ENCODE data around the gene PPFIA3.
"Not testable (repeated sequence)": the region's sequence is repeated elsewhere in the genome, so short reads cannot be mapped to it uniquely, and the experiment has no call there.

Gene PPFIA3

DNA sequence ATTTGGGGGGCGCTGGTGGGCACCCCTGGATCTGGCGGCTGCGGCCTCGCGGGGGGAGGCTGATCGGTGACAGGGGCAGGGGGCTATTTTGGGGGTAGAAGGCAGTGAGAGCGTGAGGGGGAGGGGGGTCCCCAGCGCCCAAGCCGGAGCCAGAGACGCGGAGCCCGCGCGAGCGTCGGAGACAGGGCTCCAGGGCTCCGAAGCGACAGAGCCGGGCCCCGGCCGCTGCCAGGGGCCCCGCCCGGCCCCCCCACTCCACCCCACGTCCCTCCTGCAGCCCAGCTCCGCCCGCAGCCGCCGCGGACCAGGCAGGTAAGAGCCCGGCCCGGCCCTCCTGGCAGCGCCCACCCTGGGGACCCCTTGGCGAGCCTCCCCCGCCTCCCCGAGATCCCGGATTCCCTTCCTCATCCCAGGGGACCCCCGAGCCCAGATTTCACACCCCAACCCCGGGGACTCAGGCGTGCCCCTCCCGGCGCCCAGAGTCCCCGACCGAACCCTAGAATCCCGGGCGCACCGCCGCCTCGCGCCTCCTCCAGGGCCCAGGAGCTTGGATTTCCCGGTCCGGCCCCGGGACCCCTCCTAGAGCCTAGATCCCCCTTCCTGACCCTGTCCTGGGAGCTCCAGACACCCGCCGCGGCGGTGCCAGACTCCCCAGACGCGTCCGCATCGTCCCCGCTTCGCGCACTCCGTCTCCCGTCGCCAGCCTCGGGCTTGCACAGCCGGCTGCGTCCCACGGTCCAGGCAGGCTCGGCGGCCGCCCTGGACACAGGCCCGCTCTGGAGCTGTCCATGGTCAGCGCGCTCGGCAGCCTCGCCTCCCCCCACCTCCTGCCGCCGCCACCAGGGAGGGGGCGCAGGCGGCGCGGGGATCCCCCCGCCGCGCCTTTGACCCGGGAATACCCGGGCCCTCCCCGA is at the start of gene PPFIA3:
Gene PPFIA3, plus strand, starts transcription at position 134 of the 914 bp plus-strand sequence. CDS start 8,330 bp downstream, outside the sequence.
- H3K27ac Mint-ChIP-seq = peak within 1 kb of the TSS; percentile 87
- H3K36me3 Mint-ChIP-seq (ENCODE audit: low read depth) = no peaks in the 10 kb centered on the region
- H3K4me3 Mint-ChIP-seq = peak within 1 kb of the TSS; percentile 84
- H3K27me3 Mint-ChIP-seq (ENCODE audit: low read depth) = peaks cover 20% of the 10 kb centered on the region
- peaks cover 20% of the 10 kb centered on the region for H3K4me1 Mint-ChIP-seq (ENCODE audit: low read depth)
- H3K9me3 Mint-ChIP-seq = no peaks in the 10 kb centered on the region

- no peak overlapping the region for H3K4me3 Mint-ChIP-seq
- H3K4me1 Mint-ChIP-seq (ENCODE audit: low read depth) = peaks cover 2% of the 10 kb centered on the region
- no peaks in the 10 kb centered on the region for H3K9me3 Mint-ChIP-seq
- H3K27ac Mint-ChIP-seq = no peak overlapping the region
- peaks cover 77% of the 10 kb centered on the region for H3K27me3 Mint-ChIP-seq (ENCODE audit: low read depth)
- peaks cover 1% of the 10 kb centered on the region for H3K36me3 Mint-ChIP-seq (ENCODE audit: low read depth)
These were observed 48.9 kb upstream of the PPFIA3 start for GRCh38 chr19:49070416-49070815.

GRCh38 chr19:49071860-49072547 is 47.3 kb upstream of the PPFIA3 start:
- Mint-ChIP-seq H3K36me3 (ENCODE audit: low read depth) (peaks cover 1% of the 10 kb centered on the region), H3K27ac (no peak overlapping the region), H3K4me1 (ENCODE audit: low read depth) (peaks cover 2% of the 10 kb centered on the region), H3K27me3 (ENCODE audit: low read depth) (peaks cover 62% of the 10 kb centered on the region), H3K9me3 (no peaks in the 10 kb centered on the region), H3K4me3 (no peak overlapping the region)

DNA sequence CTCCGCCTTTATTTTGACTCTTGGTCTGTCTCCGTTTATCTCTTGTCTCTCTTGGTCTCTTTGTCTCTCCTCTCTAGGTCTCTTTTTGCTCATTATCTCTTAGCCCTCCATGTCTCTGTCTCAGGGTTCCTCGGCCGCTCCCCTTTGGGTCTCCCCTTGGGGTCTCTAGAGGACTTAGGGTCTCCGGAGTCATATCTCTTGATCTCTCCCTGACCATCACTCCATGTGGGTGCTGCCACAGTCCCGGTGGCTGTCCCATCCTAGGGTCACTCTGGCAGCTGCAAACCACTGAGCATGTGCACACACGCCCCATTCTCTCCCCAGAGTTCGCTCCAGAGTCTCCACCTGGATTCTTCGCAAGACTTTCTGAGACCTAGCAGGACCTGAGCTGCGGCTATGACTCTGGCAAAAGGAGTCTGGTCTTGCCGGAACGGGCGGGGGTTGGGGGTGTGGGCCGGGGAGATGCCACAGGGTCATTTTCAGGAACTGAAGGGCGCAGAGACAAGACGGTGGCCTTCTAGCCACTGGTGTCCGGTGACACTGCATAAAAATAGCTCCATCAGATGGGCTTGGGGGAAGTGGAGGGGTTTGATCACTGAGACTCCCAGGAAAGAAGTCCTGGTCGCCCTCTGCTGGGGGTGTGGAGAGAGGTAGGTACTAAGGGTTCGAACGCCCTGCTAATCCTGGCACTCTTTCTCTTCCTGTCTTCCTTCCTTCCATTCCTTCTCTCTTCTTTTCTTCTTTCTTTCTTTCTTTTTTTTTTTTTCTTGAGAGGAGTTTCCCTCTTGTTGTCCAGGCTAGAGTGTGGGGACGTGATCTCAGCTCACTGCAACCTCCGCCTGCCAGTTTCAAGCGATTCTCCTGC is 45.6 kb upstream of the PPFIA3 start:
- Mint-ChIP-seq H3K4me3 (peak overlapping the region; percentile 71), H3K27me3 (ENCODE audit: low read depth) (peaks cover 48% of the 10 kb centered on the region), H3K27ac (no peak overlapping the region), H3K9me3 (no peaks in the 10 kb centered on the region), H3K36me3 (ENCODE audit: low read depth) (peaks cover 1% of the 10 kb centered on the region), H3K4me1 (ENCODE audit: low read depth) (peaks cover 2% of the 10 kb centered on the region)

DNA sequence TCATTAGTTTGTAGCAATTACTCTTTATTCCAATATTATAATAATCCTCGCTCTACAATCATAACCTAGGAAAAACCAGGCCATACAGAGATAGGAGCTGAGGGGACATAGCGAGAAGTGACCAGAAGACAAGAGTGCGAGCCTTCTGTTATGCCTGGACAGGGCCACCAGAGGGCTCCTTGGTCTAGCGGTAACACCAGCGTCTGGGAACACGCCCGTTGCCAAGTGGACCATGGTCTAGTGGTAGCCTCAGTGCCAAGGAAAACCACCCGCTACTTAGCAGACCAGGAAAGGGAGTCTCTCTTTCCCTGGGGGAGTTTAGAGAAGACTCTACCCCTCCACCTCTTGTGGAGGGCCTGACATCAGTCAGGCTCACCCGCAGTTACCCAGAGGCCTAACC is 44.5 kb upstream of the PPFIA3 start:
- H3K4me3 Mint-ChIP-seq; H3K4me1 Mint-ChIP-seq (ENCODE audit: low read depth); H3K27ac Mint-ChIP-seq; H3K36me3 Mint-ChIP-seq (ENCODE audit: low read depth); H3K9me3 Mint-ChIP-seq: not testable (repeated sequence)
- peaks cover 37% of the 10 kb centered on the region for H3K27me3 Mint-ChIP-seq (ENCODE audit: low read depth)

- no peaks in the 10 kb centered on the region for H3K36me3 Mint-ChIP-seq (ENCODE audit: low read depth)
- peaks cover 8% of the 10 kb centered on the region for H3K4me1 Mint-ChIP-seq (ENCODE audit: low read depth)
- no peak overlapping the region for H3K4me3 Mint-ChIP-seq
- no peak overlapping the region for H3K27ac Mint-ChIP-seq
- H3K9me3 Mint-ChIP-seq = no peaks in the 10 kb centered on the region
- H3K27me3 Mint-ChIP-seq (ENCODE audit: low read depth) = peaks cover 5% of the 10 kb centered on the region
These were observed 39.0 kb upstream of the PPFIA3 start for GRCh38 chr19:49080392-49080791.

DNA sequence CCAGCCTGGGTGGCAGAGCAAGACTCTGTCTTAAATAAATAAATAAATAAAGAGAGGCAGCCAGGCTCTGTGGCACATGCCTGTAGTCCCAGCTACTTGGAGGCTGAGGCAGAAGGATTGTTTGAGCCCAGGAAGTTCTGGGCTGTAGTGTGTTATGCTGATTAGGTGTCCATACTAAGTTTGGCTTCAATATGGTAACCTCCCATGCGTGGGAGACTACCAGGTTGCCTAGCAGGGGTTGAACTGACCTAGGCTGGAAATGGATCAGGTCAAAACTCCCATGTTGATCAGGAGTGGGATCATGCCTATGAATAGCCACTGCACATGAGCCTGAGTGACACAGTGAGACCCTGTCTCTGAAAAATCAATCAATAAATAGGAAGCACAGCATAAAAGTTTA is 38.1 kb upstream of the PPFIA3 start:
- peaks cover 4% of the 10 kb centered on the region for H3K36me3 Mint-ChIP-seq (ENCODE audit: low read depth)
- H3K27me3 Mint-ChIP-seq (ENCODE audit: low read depth) = peaks cover 5% of the 10 kb centered on the region
- H3K4me1 Mint-ChIP-seq (ENCODE audit: low read depth) = peaks cover 9% of the 10 kb centered on the region
- H3K4me3 Mint-ChIP-seq = no peak overlapping the region
- no peaks in the 10 kb centered on the region for H3K9me3 Mint-ChIP-seq
- no peak overlapping the region for H3K27ac Mint-ChIP-seq

- H3K9me3 Mint-ChIP-seq = no peaks in the 10 kb centered on the region
- peak overlapping the region; percentile 87 for H3K27ac Mint-ChIP-seq
- H3K4me3 Mint-ChIP-seq = peak overlapping the region; percentile 98
- peaks cover 5% of the 10 kb centered on the region for H3K27me3 Mint-ChIP-seq (ENCODE audit: low read depth)
- peaks cover 14% of the 10 kb centered on the region for H3K36me3 Mint-ChIP-seq (ENCODE audit: low read depth)
- H3K4me1 Mint-ChIP-seq (ENCODE audit: low read depth) = peaks cover 23% of the 10 kb centered on the region
These were observed 34.9 kb upstream of the PPFIA3 start for GRCh38 chr19:49084206-49085019.

DNA sequence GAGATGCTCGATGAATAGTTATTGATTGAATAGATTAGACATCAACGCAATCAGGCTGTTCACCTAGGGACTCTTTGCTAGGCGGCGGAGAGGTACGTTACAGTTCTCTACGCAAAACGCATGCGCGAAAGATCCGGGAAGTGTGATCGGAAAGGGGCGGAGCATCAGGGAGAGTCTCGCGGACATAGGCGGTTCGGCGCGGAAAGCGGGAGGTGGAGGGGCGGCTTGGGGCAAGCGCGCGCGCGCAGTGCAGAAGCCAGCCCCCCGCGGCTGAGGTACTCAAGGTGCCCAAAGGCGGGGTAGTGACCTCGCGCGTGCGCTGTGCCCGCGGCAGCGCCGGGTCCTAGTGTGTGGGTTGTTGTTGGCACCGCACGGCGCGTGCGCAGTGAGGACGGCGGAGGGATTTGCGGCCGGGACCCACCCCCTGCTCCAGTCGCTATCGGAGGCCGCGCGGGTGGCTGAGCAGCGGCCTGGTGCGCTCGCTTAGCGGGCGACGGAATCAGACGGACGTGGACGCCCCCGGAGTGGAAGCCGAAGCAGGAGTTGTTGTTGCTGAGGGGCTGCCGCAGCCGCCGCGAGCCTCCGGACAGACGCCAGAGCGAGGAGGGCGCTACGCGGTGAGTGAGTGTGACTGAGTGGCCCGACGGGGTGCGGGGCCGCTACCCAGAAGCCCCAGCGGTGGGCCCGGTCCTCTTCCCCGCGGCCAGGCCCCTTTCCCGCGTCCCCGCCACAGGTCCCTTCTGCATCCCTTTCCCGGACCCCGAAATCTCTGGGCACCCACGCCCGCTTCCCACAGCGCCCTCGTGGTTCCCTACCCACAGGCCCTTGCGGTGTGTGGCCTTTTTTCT is 34.1 kb upstream of the PPFIA3 start, which contains the start of gene SNRNP70:
Gene SNRNP70, plus strand, starts transcription at position 432 of the 848 bp plus-strand sequence. CDS start 964 bp downstream, outside the sequence.
- Mint-ChIP-seq H3K9me3 (no peaks in the 10 kb centered on the region), H3K4me3 (peak within 1 kb of the TSS; percentile 98), H3K27me3 (ENCODE audit: low read depth) (peaks cover 2% of the 10 kb centered on the region), H3K36me3 (ENCODE audit: low read depth) (peaks cover 16% of the 10 kb centered on the region), H3K4me1 (ENCODE audit: low read depth) (peaks cover 23% of the 10 kb centered on the region), H3K27ac (peak within 1 kb of the TSS; percentile 87)

DNA sequence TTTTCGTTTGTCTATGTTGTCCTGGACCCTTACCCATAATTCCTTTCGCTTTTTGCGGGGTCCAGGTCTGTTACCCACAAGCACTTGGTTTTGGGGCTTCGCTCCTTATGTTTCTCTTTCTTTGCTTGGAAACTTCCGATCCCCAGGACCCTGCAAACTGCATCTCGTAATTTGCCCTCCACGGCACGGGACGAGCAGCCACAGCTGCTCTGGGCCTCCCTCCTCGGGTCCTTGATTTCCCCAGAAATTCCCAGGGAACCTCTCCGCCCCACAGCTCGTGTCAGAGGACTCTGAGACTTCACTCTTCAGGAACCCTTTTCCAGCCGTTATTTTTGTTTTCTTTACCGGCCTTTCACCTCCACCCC is 33.5 kb upstream of the PPFIA3 start:
- H3K27me3 Mint-ChIP-seq (ENCODE audit: low read depth) = no peaks in the 10 kb centered on the region
- H3K4me1 Mint-ChIP-seq (ENCODE audit: low read depth) = peaks cover 27% of the 10 kb centered on the region
- no peaks in the 10 kb centered on the region for H3K9me3 Mint-ChIP-seq
- peak overlapping the region; percentile 98 for H3K4me3 Mint-ChIP-seq
- peak overlapping the region; percentile 87 for H3K27ac Mint-ChIP-seq
- peaks cover 20% of the 10 kb centered on the region for H3K36me3 Mint-ChIP-seq (ENCODE audit: low read depth)

DNA sequence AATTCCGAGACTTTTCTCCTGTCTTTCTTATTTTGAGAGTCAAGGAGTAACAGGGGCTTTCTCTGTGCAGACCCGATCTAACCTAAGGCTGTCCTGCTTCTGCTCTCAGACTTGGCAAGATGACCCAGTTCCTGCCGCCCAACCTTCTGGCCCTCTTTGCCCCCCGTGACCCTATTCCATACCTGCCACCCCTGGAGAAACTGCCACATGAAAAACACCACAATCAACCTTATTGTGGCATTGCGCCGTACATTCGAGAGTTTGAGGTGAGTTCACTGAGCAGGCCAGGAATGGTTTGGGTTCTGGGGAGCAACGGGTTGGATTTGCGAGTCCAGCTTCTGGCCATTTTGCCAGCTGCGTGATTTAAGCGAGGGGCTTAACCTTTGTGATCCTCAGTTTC is 33.0 kb upstream of the PPFIA3 start:
- H3K9me3 Mint-ChIP-seq = no peaks in the 10 kb centered on the region
- no peaks in the 10 kb centered on the region for H3K27me3 Mint-ChIP-seq (ENCODE audit: low read depth)
- H3K4me3 Mint-ChIP-seq = peak overlapping the region; percentile 98
- peak overlapping the region; percentile 87 for H3K27ac Mint-ChIP-seq
- H3K4me1 Mint-ChIP-seq (ENCODE audit: low read depth) = peaks cover 28% of the 10 kb centered on the region
- peaks cover 21% of the 10 kb centered on the region for H3K36me3 Mint-ChIP-seq (ENCODE audit: low read depth)

GRCh38 chr19:49091391-49092038 is 27.8 kb upstream of the PPFIA3 start:
- Mint-ChIP-seq H3K9me3 (no peaks in the 10 kb centered on the region), H3K27me3 (ENCODE audit: low read depth) (no peaks in the 10 kb centered on the region), H3K36me3 (ENCODE audit: low read depth) (peaks cover 41% of the 10 kb centered on the region), H3K4me1 (ENCODE audit: low read depth) (peaks cover 26% of the 10 kb centered on the region), H3K4me3 (no peak overlapping the region), H3K27ac (peak overlapping the region; percentile 21)
